HG03442 (cell line): ENCODE measurements around the gene LRRN2.
"Not testable (repeated sequence)": the region's sequence is repeated elsewhere in the genome, so short reads cannot be mapped to it uniquely, and the experiment has no call there.

ENCODE experiments used
- ATAC-seq: cut with Tn5 transposase; IDR thresholded peaks from one replicate; pipeline ENCODE4 v1.9.1; 2021; ENCODE audit warnings: mild to moderate bottlenecking, moderate library complexity; ENCODE audit not compliant: unreplicated experiment

Gene LRRN2

GRCh38 chr1:204685236-204686006 lies at the start of gene LRRN2:
TSS of gene LRRN2 (minus strand) at chr1:204685738. CDS start at chr1:204619992, 65,746 bp downstream.
- no peak for ATAC-seq

- ATAC-seq: no peak
Measured at GRCh38 chr1:204735042-204735441, 49.5 kb upstream of the LRRN2 start.

GRCh38 chr1:204733869-204734596 lies 48.5 kb upstream of the LRRN2 start:
- no peak for ATAC-seq

- no peak for ATAC-seq
Measured at GRCh38 chr1:204733289-204733688, 47.8 kb upstream of the LRRN2 start.

GRCh38 chr1:204731985-204732575 lies 46.5 kb upstream of the LRRN2 start:
- no peak for ATAC-seq

GRCh38 chr1:204731509-204731908 lies 46.0 kb upstream of the LRRN2 start:
- ATAC-seq: no peak

GRCh38 chr1:204730826-204731459 lies 45.4 kb upstream of the LRRN2 start:
- ATAC-seq: no peak

- ATAC-seq: no peak
Measured at GRCh38 chr1:204729516-204729915, 44.0 kb upstream of the LRRN2 start.

GRCh38 chr1:204728456-204728855 lies 42.9 kb upstream of the LRRN2 start:
- ATAC-seq: no peak

GRCh38 chr1:204728045-204728444 lies 42.5 kb upstream of the LRRN2 start:
- ATAC-seq: no peak

- ATAC-seq: not testable (repeated sequence)
Measured at GRCh38 chr1:204727438-204727837, 41.9 kb upstream of the LRRN2 start.

- no peak for ATAC-seq
Measured at GRCh38 chr1:204726478-204726877, 40.9 kb upstream of the LRRN2 start.

- no peak for ATAC-seq
Measured at GRCh38 chr1:204725821-204726448, 40.4 kb upstream of the LRRN2 start.

- ATAC-seq: no peak
Measured at GRCh38 chr1:204723131-204723787, 37.7 kb upstream of the LRRN2 start.

GRCh38 chr1:204721373-204722055 lies 36.0 kb upstream of the LRRN2 start:
- ATAC-seq: no peak

GRCh38 chr1:204716660-204717059 lies 31.1 kb upstream of the LRRN2 start:
- ATAC-seq: no peak

GRCh38 chr1:204714861-204715511 lies 29.4 kb upstream of the LRRN2 start:
- ATAC-seq: no peak

GRCh38 chr1:204714194-204714860 lies 28.8 kb upstream of the LRRN2 start:
- ATAC-seq: no peak

- no peak for ATAC-seq
Measured at GRCh38 chr1:204713541-204713940, 28.0 kb upstream of the LRRN2 start.
